HG02798 (cell line): ENCODE data around the gene DPYSL4.

Source experiments
- ATAC-seq: cut with Tn5 transposase; IDR thresholded peaks from one replicate; pipeline ENCODE4 v1.9.1; 2021; ENCODE audit warnings: mild to moderate bottlenecking; ENCODE audit not compliant: unreplicated experiment, poor library complexity

Gene DPYSL4

DNA sequence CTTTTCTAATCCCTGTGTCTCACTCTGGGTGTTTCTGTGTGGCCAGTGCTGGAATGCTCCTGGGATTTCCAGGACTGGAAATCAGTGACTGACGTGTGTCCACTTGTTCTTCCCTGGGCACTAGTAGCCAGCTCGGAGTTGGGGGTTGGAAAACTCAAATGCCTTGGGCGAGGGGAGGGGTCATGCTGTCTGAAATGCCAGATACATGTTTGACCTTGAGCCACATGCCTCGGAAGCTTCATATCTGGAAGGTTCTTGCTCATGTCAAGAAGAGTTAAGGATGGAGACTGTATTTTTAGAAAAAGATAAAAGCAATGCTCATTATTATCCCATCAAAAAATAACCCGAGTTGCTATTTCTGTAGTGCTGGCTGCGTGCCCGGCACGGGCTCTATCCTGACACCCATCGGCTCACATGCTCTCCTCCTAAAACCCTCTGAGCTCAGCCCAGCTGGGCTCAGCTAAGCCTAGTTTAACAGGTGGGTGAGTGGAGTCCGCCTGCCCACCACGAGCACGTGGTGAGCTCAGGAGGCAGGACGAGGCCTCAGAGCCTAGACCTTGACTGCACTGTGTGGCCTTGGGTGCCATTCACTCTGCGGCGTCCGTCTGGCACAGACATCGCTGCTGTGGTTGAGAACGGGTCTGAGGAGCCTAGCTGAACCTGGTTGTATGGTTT, 6.4 kb downstream of the DPYSL4 start:
- ATAC-seq = no peak

DNA sequence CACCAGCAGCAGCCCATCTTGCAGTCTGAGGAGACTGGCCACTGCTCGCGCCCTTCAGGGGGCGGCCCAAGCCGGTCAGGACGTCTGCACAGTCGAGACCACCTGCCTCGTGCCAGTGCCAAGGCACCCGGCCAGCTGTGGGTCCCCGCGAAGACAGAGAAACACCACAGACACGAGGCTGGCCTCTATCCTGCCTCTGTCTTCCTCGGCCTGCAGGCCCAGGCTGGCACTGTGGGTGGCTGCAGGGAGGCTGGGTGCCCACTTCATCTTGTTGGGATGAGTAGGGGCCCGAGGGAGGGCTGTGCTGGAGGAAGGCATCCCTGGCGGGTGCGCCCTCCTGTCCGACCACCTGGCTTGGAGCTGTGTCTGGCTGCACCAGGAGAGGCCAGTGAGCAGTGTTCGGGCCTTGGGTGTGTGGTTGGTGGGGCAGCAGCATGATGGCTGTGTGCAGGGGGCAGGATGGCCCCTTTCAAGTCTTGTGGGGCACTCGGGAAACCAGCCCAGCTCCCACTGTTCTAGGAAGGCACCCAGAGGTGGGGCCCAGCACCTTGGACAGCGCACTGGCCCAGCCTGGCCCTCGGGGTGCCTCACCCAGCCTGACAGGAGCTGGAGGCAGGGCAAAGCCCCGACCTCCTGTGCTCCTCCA, 7.3 kb downstream of the DPYSL4 start:
- no peak for ATAC-seq

DNA sequence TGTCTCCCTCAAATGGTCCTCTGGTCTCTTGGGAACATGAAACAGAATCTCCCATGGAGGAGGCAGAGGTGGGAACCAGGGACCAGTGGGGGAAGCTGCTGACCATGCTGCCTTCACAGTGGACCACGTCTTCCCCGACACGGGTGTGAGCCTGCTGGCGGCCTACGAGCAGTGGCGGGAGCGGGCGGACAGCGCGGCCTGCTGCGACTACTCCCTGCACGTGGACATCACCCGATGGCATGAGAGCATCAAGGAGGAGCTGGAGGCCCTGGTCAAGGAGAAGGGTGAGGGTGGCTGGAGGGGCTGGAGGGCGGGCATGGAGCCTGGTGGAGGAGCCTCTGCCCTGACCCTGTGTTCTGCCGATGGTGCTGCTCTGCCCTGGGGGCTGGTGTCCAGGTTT, 8.0 kb downstream of the DPYSL4 start:
- no peak for ATAC-seq

DNA sequence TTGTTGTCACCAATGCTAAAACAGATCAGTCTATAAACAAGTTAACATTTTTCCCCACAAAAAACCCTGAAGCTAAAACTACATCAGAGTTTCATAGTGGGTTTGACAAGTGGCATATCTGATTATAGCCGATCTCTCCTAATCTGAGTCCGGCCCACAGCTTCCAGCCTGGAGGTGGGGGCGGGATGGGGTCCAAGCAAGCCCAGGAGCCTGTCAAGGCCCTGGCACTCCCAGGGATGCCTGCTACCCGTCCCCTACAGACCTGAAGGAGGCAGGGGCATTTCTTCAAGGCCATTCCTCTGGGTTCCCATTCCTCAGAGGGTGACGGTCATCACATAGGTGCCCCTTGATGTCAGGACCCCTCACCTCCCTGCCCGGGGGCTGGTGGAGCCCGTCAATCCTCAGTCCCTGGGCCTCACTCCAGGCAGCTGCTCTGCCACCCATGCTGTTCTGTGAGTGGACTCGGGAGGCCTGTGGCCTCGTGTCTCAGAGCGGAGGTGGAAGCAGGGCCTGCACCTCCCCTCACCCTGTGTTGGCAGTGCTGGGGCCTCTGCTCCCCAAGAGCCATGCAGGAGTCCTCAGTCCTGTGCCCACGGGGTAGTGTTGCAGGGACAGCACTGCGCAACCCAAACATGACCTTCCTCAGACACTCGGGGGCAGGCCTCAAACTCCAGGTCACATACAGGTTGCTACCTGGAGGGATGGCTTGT, 8.8 kb downstream of the DPYSL4 start:
- no peak for ATAC-seq

DNA sequence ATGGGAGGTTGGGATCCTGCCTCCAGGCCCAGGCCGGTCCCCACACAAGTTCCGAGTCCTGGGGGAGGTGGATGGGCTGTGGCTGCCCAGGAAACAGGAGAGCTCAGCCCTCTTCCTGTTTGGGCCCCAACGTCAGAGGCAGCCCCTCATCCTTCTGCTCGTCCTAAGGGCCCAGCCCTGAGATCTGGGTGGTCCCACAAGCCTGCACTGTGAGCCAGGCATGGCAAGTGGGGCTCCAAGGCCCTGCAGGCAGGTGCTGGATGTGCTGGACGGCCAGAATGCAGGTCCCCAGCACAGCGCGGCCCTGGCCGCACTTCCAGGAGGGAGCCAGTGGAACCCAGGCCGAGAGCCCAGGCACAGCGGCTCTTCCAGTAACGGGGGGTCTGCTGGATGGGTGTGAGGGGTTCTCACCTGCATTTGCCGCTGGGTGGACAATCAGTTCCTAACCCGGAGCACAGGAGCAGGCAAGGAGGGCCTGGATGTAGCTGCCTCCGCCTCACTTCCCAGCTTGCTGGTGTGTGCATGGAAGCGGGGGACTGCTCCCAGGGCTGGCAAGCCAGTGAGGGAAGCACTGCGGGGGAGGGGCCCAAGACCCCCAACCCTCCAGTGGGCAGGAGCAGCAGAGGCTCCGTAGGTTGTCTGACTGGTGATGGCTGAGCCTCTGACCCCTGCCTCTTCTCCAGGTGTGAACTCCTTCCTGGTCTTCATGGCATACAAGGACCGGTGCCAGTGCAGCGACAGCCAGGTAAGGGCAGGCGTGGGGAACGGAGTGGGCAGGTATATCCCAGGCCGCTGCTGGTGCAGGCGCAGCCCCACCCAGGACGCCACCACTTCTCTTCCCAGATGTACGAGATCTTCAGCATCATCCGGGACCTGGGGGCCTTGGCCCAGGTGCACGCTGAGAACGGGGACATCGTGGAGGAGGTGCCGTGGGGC, 9.7 kb downstream of the DPYSL4 start:
- ATAC-seq = no peak

DNA sequence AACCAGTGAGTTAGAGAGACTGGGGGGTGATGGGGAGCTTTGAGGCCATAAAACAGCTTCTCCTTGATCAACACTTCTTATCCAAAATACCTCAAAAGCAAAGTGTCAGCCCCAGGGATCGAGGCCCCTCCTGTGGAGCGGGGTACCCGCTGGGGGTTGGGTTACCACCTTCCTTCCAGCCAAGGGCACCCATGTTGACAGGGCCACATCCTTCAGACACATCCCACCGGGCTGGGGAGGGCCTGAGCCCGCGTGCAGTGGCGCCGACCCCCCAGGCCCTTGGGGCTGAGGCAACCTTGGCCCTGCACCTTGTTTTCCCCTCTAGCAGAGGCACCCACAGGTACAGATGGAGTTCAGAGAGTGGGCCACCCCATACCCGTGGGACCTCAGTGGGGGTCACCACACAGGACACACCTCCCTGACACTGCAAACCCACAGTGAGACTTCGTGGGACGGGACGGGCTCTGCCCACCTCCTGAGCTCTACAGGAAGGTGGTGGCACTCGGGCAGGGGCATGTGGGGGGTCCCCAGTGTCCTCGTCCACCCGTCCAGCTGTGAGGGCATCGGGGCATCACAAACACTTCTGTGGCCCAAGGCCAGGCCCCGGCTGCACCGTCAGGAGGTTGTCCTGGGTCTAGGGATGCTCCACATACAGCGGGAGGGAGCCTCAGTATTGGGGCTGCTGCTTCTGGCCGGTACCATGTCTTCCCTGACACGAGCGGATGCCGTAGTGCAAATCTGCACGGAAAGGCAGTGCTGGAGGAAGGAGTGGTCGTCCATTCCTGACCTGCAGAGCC, 10.7 kb downstream of the DPYSL4 start:
- ATAC-seq = no peak

DNA sequence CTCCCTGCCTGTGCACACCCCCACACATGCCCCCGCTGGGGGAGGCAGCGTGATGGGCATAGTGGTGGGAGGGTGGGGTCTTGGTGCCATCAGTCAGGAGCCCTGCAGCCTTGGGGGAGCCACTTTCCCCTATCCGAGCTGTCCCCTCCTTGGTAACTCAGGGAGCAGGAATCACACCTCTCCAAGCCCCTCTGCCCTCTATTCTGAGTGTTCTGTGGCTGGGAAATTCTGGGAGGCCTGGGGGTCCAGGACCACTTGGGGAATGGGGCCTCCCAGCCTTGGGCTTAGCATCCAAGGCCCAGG, 11.3 kb downstream of the DPYSL4 start:
- no peak for ATAC-seq

DNA sequence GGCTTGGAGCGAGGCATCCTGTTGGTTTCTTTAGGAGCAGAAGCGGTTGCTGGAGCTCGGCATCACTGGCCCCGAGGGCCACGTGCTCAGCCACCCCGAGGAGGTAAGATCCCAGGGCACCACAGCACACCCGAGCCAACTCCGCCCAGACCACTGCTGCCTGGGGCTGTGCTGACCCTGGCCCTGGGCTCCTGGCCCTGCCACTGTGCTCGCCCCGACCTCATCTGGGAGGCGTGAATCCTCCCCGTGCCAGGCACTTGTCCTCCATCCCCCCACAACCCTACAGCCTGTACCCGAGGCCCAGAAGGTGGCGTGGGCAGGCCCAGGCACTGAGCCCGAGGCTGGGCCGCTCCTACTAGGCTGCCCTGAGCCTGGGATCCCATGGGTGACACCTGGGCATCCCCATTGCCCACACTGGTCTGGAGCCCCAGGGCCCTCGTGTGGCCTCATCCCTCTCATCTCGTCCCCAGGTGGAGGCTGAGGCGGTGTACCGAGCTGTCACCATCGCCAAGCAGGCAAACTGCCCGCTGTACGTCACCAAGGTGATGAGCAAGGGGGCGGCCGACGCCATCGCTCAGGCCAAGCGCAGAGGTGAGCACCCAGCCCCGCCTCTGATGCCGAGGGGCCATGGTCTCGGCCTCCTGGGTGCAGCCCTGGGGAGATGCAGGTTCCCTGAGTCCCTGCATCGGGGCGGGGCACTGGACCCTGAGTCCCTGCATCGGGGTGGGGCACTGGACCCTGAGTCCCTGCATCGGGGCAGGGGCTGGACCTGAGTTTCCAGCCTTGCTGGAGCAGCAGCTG, 11.8 kb downstream of the DPYSL4 start:
- no peak for ATAC-seq

DNA sequence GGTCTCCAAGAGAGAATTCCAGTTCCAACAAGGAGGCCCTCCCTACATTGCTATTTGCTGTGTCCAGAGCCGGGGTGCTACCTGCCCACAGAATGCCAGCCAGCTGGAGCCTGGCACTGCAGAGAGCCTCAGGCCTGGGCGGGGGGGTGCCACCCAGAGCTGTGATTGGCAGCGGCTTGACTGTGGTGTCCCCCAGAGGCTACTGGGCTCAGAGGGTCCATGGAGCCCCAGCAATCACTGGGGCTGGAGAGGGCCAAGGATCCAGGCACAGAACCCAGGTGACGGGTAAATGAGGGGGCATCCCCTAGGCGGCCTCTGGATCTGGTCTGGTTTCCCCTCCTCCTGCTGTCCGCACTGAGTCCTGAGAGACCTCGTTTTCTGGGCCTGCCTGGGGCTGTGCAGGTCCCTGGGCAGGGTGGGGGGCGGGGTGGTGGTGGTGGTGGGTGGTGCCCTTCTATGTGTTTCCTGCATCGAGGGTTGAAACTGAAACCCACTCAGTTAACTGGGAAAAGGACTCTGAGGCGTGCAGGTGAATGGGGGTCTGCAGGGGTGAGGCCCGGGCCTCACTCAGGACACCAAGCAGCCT, 12.6 kb downstream of the DPYSL4 start:
- ATAC-seq = no peak

DNA sequence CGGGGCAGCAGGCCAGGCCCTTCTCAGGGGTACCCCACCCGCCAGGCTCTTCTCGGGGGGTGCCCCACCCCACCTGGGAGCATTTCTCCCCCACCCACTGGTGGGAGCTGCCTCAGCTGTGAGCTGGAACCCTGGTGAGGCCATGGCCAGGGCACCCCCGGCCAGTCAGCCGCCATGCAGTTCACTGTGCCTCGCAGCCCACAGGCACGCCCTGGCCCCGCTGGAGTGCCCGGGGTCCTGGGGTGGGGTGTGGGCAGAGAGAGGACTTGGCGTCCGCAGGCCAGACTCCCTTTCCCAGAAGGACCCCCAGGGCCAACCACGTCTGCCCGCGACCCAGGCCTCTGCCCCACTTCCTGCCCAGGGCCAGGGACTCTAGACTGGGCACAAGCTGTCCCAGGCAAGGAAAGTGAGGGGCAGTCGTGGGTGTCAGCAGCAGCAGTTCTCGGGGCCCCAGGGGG, 13.1 kb downstream of the DPYSL4 start:
- no peak for ATAC-seq

DNA sequence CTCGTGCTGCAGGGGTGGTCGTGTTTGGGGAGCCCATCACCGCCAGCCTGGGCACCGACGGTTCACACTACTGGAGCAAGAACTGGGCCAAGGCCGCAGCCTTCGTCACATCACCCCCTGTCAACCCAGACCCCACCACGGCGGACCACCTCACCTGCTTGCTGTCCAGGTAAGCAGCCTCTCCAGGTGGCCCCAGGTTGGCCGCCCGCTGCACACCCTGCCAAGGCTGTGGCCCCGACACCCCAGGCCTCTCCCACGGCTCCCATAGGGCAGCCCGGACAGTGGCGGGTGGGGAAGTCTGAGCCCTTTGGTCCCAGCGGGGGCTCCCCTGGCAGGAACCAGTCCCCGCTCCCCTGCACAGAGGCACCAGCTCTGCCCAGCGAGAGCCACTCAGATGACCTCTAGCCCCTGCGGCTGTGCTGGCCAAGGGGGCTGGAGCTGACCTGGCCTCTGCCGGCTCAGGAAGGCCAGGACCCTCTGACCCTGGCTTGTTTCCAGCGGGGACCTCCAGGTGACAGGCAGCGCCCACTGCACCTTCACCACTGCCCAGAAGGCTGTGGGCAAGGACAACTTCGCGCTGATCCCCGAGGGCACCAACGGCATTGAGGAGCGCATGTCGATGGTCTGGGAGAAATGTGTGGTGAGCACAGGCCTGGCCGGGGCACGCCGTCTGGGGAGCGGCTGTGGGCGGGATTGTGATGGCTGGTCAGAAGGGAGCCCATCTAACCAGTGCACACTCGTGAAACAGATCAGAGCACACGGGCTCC, 13.8 kb downstream of the DPYSL4 start:
- ATAC-seq = no peak

DNA sequence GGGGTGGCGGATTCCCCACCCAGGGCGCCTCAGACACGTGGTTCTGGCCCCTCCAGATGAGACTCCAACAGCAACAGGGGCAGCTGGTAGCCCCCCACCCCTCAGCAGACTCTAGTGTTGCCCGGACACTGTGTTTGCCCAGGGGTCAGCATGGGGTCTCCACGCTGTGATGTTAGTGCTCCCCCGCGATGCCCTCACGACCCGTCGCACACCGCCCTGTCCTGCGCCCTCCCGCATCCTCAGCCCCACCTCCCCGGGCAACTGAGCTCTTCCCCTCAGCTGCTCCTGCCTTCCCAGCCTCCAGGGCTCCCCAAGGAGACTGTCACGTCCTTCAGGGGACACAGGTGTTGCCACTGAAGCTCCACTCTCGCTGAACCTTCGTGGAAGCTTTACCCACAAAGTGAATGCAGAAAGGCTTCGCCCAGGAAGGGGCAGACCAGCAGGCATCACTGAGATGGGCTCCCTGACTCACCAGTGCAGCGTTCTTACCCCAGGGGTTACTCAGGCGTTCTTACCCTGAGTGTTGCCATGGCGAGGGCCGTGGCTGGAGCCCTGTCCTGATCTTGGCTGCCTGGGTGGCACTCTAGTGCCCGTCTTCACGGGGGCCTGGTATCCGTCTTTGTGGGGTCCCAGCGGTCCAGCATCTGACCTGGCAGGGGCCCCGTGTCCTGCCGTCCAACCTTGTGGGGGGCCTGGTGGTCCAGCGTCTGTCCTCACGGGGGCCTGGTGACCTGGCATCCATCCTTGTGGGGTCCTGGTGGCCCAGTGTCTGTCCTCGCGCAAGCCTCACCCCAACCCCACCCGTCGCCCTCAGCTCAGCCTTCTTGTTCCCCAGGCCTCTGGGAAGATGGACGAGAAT, 14.6 kb downstream of the DPYSL4 start:
- no peak for ATAC-seq

DNA sequence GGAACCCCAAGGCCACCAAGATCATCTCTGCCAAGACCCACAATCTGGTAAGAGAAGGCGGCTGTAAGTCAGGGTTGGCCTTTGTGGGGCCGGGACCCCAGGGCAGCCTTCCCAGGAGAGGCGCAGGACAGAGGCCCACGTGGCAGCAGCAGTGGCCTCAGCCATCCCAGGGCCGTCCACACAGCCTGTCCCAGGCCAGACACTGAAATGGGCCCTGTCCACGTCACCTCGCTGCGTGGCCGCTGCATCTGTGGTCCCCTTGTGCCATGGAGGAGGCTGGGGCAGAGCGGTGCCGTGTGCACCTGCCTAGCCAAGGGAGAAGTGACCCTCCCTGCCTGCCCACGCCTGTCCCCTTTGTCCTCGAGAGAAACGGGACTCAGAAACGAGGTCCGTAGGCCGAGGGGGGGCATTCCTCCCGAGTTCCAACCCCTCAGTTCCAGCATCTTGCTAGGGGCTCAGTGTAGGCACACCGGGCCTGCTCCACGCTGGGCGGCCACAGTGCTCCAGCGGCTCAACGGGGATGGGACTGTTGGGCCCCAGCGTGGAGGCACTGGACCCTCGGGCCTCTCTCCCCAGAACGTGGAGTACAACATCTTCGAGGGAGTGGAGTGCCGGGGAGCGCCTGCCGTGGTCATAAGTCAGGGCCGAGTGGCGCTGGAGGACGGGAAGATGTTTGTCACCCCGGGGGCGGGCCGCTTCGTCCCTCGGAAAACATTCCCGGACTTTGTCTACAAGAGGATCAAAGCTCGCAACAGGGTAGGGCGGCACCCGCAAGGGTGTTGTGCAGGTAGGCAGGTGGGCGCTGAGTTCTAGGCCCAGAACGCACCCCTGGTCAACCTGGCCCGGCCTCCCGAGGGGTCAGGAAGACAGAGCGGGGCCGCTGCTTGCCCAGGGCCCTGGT, 15.6 kb downstream of the DPYSL4 start:
- no peak for ATAC-seq

DNA sequence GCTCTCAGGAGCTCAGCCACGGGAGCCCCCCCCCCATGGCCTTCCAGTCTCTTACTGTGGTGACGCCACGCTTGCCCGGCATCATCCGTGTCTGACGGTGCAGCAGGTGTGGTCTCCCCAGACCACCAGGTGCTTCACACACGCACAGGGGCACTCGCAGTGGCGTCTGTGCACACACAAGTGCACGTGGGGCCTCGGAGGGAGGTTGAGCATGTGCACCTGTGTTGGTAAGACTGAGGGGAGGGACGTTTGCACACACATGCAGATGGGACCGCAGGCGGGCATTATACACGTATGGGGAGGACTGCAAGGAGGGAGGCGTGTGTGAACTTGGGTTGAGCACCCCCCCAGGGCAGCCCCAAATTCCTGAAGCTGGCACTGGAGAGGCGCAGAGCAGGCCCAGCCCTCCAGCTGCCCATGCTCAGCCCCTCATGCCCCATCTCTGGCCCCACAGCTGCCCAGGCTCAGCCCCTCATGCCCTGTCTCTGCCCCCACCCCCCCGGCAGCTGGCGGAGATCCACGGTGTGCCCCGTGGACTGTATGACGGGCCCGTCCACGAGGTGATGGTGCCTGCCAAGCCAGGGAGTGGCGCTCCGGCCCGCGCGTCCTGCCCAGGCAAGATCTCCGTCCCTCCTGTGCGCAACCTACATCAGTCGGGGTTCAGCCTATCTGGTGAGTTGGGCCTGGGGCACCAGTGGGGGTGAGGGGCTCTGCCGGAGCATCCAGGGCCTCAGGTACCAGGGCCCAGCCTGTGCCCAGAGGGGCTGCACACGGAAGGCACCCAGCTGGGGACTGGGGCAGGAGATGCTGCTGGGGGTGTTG, 16.7 kb downstream of the DPYSL4 start:
- ATAC-seq = no peak

DNA sequence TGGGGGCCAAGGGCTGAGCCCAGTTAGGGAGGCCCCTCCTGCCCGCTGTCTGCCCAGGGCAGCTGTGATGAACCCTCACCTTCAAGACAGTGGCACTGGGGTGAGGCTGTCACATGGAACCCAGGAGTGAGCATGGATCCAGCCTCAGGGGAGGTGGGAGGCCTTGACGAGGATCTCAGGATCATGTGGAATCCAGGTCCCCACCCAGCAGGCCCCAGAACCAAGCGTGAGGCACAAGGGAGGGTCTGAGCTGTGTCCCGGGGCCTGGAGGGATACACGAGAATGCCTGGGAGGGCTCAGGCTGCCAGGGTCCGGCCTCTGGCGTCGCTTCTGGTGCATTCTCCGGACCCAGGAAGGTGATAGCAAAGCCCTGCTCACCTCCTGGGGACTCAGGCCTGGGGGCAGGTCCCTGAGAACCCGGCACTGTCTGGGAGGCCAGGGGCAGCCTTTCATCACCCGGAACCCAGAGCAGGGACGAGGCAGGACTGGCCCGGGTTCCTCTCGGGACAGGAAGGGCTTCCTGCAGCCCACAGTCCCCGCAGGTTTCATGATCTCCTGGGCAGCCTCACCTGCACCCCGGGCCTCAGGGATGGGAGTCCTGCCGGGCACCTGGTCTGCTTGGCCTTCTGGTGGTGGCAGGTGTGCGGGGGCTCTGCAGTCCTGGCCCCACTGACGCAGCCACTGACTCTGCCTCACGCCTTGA, 17.5 kb downstream of the DPYSL4 start:
- no peak for ATAC-seq
